Measurements from ENCODE around the gene ICAM1. TPM values are rescaled to one million over a fixed set of nuclear protein-coding genes. Genes with fewer than 3 reads are reported as not detected.

The ICAM1 gene
- total RNA-seq, 1 donor from 2014 or later, result 22.3 TPM

- intact Hi-C loops (cut with DNase I), result no loop called here
- TF ChIP-seq POLR2A (IDR thresholded peaks at IDR 0.05), result no peak
- TF ChIP-seq CTCF (IDR thresholded peaks at IDR 0.05), result no peak
- TF ChIP-seq POLR2AphosphoS5 (IDR thresholded peaks at IDR 0.05; ENCODE audit: insufficient read depth in 1 of 2, low read depth in 1 of 2), result no peak
- no peaks in the 10 kb centered on the region for H3K9me3 ChIP-seq
- no peak overlapping the region for H3K27ac ChIP-seq
- H3K36me3 ChIP-seq, result no peaks in the 10 kb centered on the region
- peak overlapping the region; percentile 1 to 30 for H3K4me3 ChIP-seq
- DNase-seq (ENCODE audit: extremely low spot score in 2 of 2), result peak in 1 of 2 donors; percentile 91
- H3K27me3 ChIP-seq, result peaks cover 18% of the 10 kb centered on the region
- H3K4me1 ChIP-seq, result peaks cover 47% of the 10 kb centered on the region
Observed at GRCh38 chr19:10295305-10295846, 24.5 kb downstream of the ICAM1 start.

GRCh38 chr19:10295847-10296591, 25.1 kb downstream of the ICAM1 start:
- intact Hi-C loops (cut with DNase I), result no loop called here
- Histone ChIP-seq H3K36me3 (no peaks in the 10 kb centered on the region), H3K9me3 (no peaks in the 10 kb centered on the region), H3K27ac (no peak overlapping the region), H3K4me1 (peaks cover 40% of the 10 kb centered on the region), H3K4me3 (peak overlapping the region; percentile 1 to 30), H3K27me3 (peaks cover 18% of the 10 kb centered on the region)
- DNase-seq (ENCODE audit: extremely low spot score in 2 of 2), result no peak
- TF ChIP-seq POLR2A (IDR thresholded peaks at IDR 0.05), result no peak
- no peak for TF ChIP-seq CTCF (IDR thresholded peaks at IDR 0.05)
- TF ChIP-seq POLR2AphosphoS5 (IDR thresholded peaks at IDR 0.05; ENCODE audit: insufficient read depth in 1 of 2, low read depth in 1 of 2), result no peak

- Histone ChIP-seq H3K4me1 (peaks cover 15% of the 10 kb centered on the region), H3K27me3 (peaks cover 6% of the 10 kb centered on the region), H3K9me3 (no peaks in the 10 kb centered on the region), H3K36me3 (no peaks in the 10 kb centered on the region), H3K27ac (no peak overlapping the region), H3K4me3 (no peak overlapping the region)
- intact Hi-C loops (cut with DNase I), result no loop called here
- TF ChIP-seq POLR2AphosphoS5 (IDR thresholded peaks at IDR 0.05; ENCODE audit: insufficient read depth in 1 of 2, low read depth in 1 of 2) (no peak), CTCF (IDR thresholded peaks at IDR 0.05) (no peak), POLR2A (IDR thresholded peaks at IDR 0.05) (no peak)
- DNase-seq (ENCODE audit: extremely low spot score in 2 of 2), result peak in 1 of 2 donors; percentile 90
Observed at GRCh38 chr19:10299545-10300458, 28.9 kb downstream of the ICAM1 start.

GRCh38 chr19:10305139-10305806, 34.4 kb downstream of the ICAM1 start:
- no peaks in the 10 kb centered on the region for H3K4me1 ChIP-seq
- no peaks in the 10 kb centered on the region for H3K9me3 ChIP-seq
- DNase-seq (ENCODE audit: extremely low spot score in 2 of 2), result no peak
- TF ChIP-seq POLR2A (IDR thresholded peaks at IDR 0.05) (no peak), CTCF (IDR thresholded peaks at IDR 0.05) (no peak), POLR2AphosphoS5 (IDR thresholded peaks at IDR 0.05; ENCODE audit: insufficient read depth in 1 of 2, low read depth in 1 of 2) (no peak)
- H3K27me3 ChIP-seq, result no peaks in the 10 kb centered on the region
- intact Hi-C loops (cut with DNase I), result no loop called here
- H3K36me3 ChIP-seq, result no peaks in the 10 kb centered on the region
- no peak overlapping the region for H3K27ac ChIP-seq
- no peak overlapping the region for H3K4me3 ChIP-seq

Measured in vagina (tissue), 2 donors.